Measurements from ENCODE around the gene SLC5A7. TPM values are rescaled to one million over a fixed set of nuclear protein-coding genes. Genes with fewer than 3 reads are reported as not detected.

SLC5A7 gene
- total and polyA plus RNA-seq, 3 experiments from 2014 or later = not detected

DNA sequence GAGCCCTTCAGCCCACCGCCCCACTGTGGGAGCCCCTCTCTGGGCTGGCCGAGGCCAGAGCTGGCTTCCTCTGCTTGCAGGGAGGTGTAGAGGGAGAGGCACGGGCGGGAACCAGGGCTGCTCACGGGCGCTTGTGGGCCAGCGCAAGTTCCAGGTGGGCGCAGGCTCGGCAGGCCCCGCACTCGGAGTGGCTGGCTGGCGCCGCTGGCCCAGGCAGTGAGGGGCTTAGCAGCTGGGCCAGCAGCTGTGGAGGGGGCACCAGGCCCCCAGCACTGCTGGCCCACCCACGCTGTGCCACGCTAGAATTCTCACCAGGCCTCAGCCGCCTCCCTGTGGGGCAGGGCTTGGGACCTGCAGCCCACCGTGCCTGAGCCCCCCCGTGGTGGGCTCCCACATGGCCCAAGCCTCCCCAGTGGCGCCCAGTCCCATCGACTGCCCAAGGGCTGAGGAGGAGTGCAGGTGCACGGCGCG lies 45.2 kb downstream of the SLC5A7 start:
- no peaks in the 10 kb centered on the region for H3K4me1 Mint-ChIP-seq
- H3K36me3 Mint-ChIP-seq = no peaks in the 10 kb centered on the region
- Histone ChIP-seq H3K36me3 (ENCODE audit: insufficient read depth, low read length) (no peaks in the 10 kb centered on the region), H3K9me3 (ENCODE audit: low read length) (no peaks in the 10 kb centered on the region), H3K4me3 (ENCODE audit: low read length) (no peak overlapping the region), H3K27ac (ENCODE audit: low read depth, low read length) (no peak overlapping the region), H3K27me3 (ENCODE audit: insufficient read depth, low read length, poor library complexity, severe bottlenecking) (no peaks in the 10 kb centered on the region), H3K4me1 (ENCODE audit: insufficient read depth, low read length) (no peaks in the 10 kb centered on the region)
- H3K9me3 Mint-ChIP-seq = no peaks in the 10 kb centered on the region
- no peaks in the 10 kb centered on the region for H3K27me3 Mint-ChIP-seq
- H3K27ac Mint-ChIP-seq = no peak overlapping the region
- no peak overlapping the region for H3K4me3 Mint-ChIP-seq
- ChIA-PET POLR2A (no interaction called here), CTCF (no interaction called here)
- no peak for DNase-seq

DNA sequence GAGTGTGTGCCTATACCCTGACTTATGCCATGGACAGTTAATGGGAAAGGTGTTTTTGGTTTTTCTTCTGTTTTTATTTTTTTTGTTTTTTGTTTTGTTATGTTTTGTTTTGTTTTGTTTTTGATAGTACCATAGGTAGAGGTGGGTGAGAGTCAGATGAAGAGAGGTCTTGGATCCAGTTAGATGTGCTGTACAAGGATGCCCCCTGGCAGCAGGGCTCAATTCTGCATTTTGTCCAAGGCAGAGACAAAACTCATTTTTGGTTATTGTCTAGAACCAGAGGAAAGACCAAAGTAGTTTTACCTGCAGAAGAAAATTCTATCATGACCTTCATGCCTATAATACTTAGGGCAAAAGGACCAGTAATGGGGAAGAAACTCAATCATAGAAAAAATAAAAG lies 48.5 kb downstream of the SLC5A7 start:
- CTCF ChIA-PET = no interaction called here
- POLR2A ChIA-PET = no interaction called here
- DNase-seq = no peak
- H3K27me3 ChIP-seq (ENCODE audit: insufficient read depth, low read length, poor library complexity, severe bottlenecking) = no peaks in the 10 kb centered on the region
- H3K27me3 Mint-ChIP-seq = no peaks in the 10 kb centered on the region
- no peaks in the 10 kb centered on the region for H3K4me1 ChIP-seq (ENCODE audit: insufficient read depth, low read length)
- H3K4me3 ChIP-seq (ENCODE audit: low read length) = no peak overlapping the region
- H3K36me3 Mint-ChIP-seq = peaks cover 0 to 1% (median 0%) of the 10 kb centered on the region in 3 donors
- no peaks in the 10 kb centered on the region for H3K9me3 ChIP-seq (ENCODE audit: low read length)
- no peak overlapping the region for H3K4me3 Mint-ChIP-seq
- H3K36me3 ChIP-seq (ENCODE audit: insufficient read depth, low read length) = no peaks in the 10 kb centered on the region
- H3K27ac ChIP-seq (ENCODE audit: low read depth, low read length) = no peak overlapping the region
- no peak overlapping the region for H3K27ac Mint-ChIP-seq
- no peaks in the 10 kb centered on the region for H3K4me1 Mint-ChIP-seq
- H3K9me3 Mint-ChIP-seq = peaks cover 0 to 4% (median 0%) of the 10 kb centered on the region in 5 donors

DNA sequence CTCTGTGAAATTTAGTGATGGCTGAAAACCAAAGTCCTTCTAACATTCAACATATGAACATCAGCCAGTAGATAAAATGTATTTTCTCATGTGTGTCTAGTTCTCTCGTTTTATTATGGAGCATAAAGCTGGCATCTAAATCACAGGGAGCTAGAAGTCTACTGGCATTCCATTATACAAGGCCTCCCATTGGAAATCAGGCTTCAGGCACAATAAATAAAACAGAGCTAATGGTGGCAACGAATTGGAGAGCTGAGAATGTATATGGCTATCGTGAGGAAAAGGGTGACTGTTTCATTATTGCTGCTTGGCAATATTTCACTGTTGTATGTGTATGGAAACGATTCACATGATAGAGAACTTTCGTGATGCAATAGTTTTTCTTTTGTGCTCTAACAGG lies 62.4 kb downstream of the SLC5A7 start:
- no peaks in the 10 kb centered on the region for H3K4me1 Mint-ChIP-seq

DNA sequence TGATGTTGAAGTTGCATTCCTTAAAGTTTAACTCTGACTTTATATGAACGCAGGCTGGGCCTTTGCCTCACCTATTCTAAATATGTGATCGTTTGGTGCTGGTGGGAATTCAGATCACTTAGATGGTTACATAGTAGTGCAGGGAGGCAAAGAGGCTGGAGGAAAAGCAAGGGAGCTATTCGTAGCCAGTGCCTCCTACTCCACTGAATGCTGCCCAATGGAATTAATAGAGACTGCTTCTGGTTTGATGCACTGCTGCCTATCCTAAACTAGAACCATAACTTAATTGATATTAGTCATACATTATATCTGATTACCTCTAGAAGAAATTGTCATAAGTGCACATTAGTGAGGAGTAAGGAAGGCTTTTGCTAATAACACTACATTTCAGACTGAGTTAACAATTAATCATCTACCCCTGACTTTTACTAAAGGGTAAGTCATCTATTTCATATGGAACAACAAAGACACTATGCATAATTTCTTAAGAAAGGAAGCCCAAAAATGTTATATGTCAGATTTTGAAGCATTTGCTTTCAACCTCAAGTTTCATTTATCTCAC lies 72.3 kb downstream of the SLC5A7 start:
- DNase-seq = no peak
- CTCF ChIA-PET = no interaction called here

More for the DNA sequence above, 62.4 kb downstream of the SLC5A7 start:
- Mint-ChIP-seq H3K27me3 (no peaks in the 10 kb centered on the region), H3K9me3 (peaks cover 0 to 5% (median 1%) of the 10 kb centered on the region in 5 donors), H3K4me3 (no peak overlapping the region), H3K27ac (no peak overlapping the region), H3K36me3 (no peaks in the 10 kb centered on the region)
- Histone ChIP-seq H3K9me3 (ENCODE audit: low read length) (no peaks in the 10 kb centered on the region), H3K27me3 (ENCODE audit: insufficient read depth, low read length, poor library complexity, severe bottlenecking) (no peaks in the 10 kb centered on the region), H3K36me3 (ENCODE audit: insufficient read depth, low read length) (no peaks in the 10 kb centered on the region), H3K4me3 (ENCODE audit: low read length) (no peak overlapping the region), H3K27ac (ENCODE audit: low read depth, low read length) (no peak overlapping the region), H3K4me1 (ENCODE audit: insufficient read depth, low read length) (no peaks in the 10 kb centered on the region)
- ChIA-PET POLR2A (no interaction called here), CTCF (no interaction called here)
- DNase-seq = no peak

DNA sequence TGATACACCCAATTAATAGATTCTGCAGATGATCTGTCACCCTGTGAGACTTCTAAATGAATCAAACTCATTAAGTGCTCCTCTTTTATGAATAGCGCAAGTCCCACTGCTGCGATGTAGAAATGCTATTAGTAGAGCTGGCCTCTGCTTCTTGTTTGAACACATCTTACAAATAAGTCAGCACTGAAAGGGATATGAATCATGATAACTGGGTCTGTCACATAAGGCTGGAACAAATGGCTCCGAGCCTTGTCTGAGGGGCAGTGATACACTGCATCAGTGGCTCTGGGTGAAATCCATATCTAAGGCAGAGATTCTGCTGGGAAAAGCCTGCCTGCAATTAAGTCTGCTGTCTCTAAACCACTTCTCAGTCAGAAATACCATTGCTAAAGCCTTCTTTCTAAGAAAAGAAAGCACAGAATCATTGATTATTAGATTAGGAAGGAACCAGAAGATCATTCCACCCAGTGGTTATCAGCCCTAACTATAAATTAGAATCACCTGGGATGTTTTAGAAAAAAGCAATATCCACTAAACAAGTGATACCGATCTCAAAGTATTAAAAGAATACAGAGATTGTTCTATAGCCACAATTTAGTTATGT lies 75.2 kb downstream of the SLC5A7 start:
- H3K27ac Mint-ChIP-seq = no peak overlapping the region
- no peak for DNase-seq
- POLR2A ChIA-PET = no interaction called here

More for the DNA sequence above, 72.3 kb downstream of the SLC5A7 start:
- H3K27me3 Mint-ChIP-seq = peaks cover 0 to 2% of the 10 kb centered on the region in 2 donors
- no peaks in the 10 kb centered on the region for H3K4me1 ChIP-seq (ENCODE audit: insufficient read depth, low read length)
- H3K36me3 Mint-ChIP-seq = no peaks in the 10 kb centered on the region
- no peak overlapping the region for H3K4me3 Mint-ChIP-seq
- no peaks in the 10 kb centered on the region for H3K9me3 ChIP-seq (ENCODE audit: low read length)
- no peak overlapping the region for H3K27ac Mint-ChIP-seq
- H3K27ac ChIP-seq (ENCODE audit: low read depth, low read length) = no peak overlapping the region
- no peaks in the 10 kb centered on the region for H3K4me1 Mint-ChIP-seq
- H3K9me3 Mint-ChIP-seq = peaks cover 0 to 6% (median 0%) of the 10 kb centered on the region in 5 donors
- H3K27me3 ChIP-seq (ENCODE audit: insufficient read depth, low read length, poor library complexity, severe bottlenecking) = no peaks in the 10 kb centered on the region
- H3K36me3 ChIP-seq (ENCODE audit: insufficient read depth, low read length) = no peaks in the 10 kb centered on the region
- no peak overlapping the region for H3K4me3 ChIP-seq (ENCODE audit: low read length)
- POLR2A ChIA-PET = no interaction called here

More for the DNA sequence above, 75.2 kb downstream of the SLC5A7 start:
- H3K27ac ChIP-seq (ENCODE audit: low read depth, low read length) = no peak overlapping the region
- Mint-ChIP-seq H3K4me3 (no peak overlapping the region), H3K9me3 (peaks cover 0 to 6% (median 3%) of the 10 kb centered on the region in 5 donors), H3K36me3 (no peaks in the 10 kb centered on the region), H3K4me1 (no peaks in the 10 kb centered on the region), H3K27me3 (peaks cover 0 to 2% of the 10 kb centered on the region in 2 donors)
- no peak overlapping the region for H3K4me3 ChIP-seq (ENCODE audit: low read length)
- H3K36me3 ChIP-seq (ENCODE audit: insufficient read depth, low read length) = no peaks in the 10 kb centered on the region
- H3K4me1 ChIP-seq (ENCODE audit: insufficient read depth, low read length) = no peaks in the 10 kb centered on the region
- no peaks in the 10 kb centered on the region for H3K9me3 ChIP-seq (ENCODE audit: low read length)
- H3K27me3 ChIP-seq (ENCODE audit: insufficient read depth, low read length, poor library complexity, severe bottlenecking) = no peaks in the 10 kb centered on the region
- CTCF ChIA-PET = no interaction called here

Other genes with a start within 250 kb of the SLC5A7 start
- gene RGPD4, start 159.6 kb upstream of the SLC5A7 start, total RNA-seq = under 1 TPM; 0.64 to 0.72 TPM
- not detected for gene RGPD4, start 159.6 kb upstream of the SLC5A7 start, polyA plus RNA-seq

Measured in CD8-positive, alpha-beta memory T cell (primary cell).